ENCODE measurements around the gene C2CD2. TPM values are rescaled to one million over a fixed set of nuclear protein-coding genes. Genes with fewer than 3 reads are reported as not detected.
A peak's percentile ranks its signal among the peaks of the same experiment; 100 is the strongest.

The C2CD2 gene
- total RNA-seq, 4 donors from 2014 or later: 1.7 to 7.2 (median 2.4) TPM

- peak overlapping the region; percentile 17 to 38 (median 34) for H3K4me3 ChIP-seq
- H3K27me3 ChIP-seq: no peaks in the 10 kb centered on the region
- H3K9me3 ChIP-seq: no peaks in the 10 kb centered on the region
- H3K36me3 ChIP-seq: no peaks in the 10 kb centered on the region
- DNase-seq (no peak), ATAC-seq (peak in 1 of 2 donors; percentile 26)
- H3K4me1 ChIP-seq: peaks cover 1 to 15% of the 10 kb centered on the region in 2 donors
- no peak for TF ChIP-seq POLR2A (IDR thresholded peaks at IDR 0.05)
- peak in 1 of 5 experiments; percentile 14 for TF ChIP-seq CTCF (IDR thresholded peaks at IDR 0.05 in 4 of 5, conservative IDR thresholded peaks at IDR 0.05 in 1 of 5)
- peak overlapping the region; percentile 58 to 71 (median 58) for H3K27ac ChIP-seq
- intact Hi-C loops (cut with DNase I; ENCODE audit: low total_unique reads): no loop called here
- in situ Hi-C loops (cut with MboI; ENCODE audit: low sequenced_read_pairs in 4 of 4): loop anchor here in 1 of 4 donors (25.0 kb wide), 1 partner anchor 96 kb away; no protein-coding TSS in a partner anchor
Observed at GRCh38 chr21:41933313-41934079, 20.3 kb downstream of the C2CD2 start.

GRCh38 chr21:41932576-41933312 is 21.1 kb downstream of the C2CD2 start:
- intact Hi-C loops (cut with DNase I; ENCODE audit: low total_unique reads): no loop called here
- Histone ChIP-seq H3K27me3 (no peaks in the 10 kb centered on the region), H3K27ac (peak overlapping the region in 3 of 4 donors; percentile 58 to 71 (median 59)), H3K4me1 (peaks cover 7 to 15% of the 10 kb centered on the region in 2 donors), H3K9me3 (no peaks in the 10 kb centered on the region), H3K4me3 (no peak overlapping the region), H3K36me3 (no peaks in the 10 kb centered on the region)
- ATAC-seq (peak in 1 of 2 donors; percentile 55), DNase-seq (no peak)
- TF ChIP-seq POLR2A (IDR thresholded peaks at IDR 0.05) (no peak), CTCF (IDR thresholded peaks at IDR 0.05 in 4 of 5, conservative IDR thresholded peaks at IDR 0.05 in 1 of 5) (no peak)
- in situ Hi-C loops (cut with MboI; ENCODE audit: low sequenced_read_pairs in 4 of 4): loop anchor here in 1 of 4 donors (25.0 kb wide), 1 partner anchor 95 kb away; no protein-coding TSS in a partner anchor

- no peaks in the 10 kb centered on the region for H3K9me3 ChIP-seq
- no peaks in the 10 kb centered on the region for H3K27me3 ChIP-seq
- no peak for DNase-seq
- H3K4me1 ChIP-seq: peaks cover 7 to 15% of the 10 kb centered on the region in 2 donors
- intact Hi-C loops (cut with DNase I; ENCODE audit: low total_unique reads): no loop called here
- peak overlapping the region in 1 of 4 donors; percentile 59 for H3K27ac ChIP-seq
- ATAC-seq: no peak
- no peaks in the 10 kb centered on the region for H3K36me3 ChIP-seq
- in situ Hi-C loops (cut with MboI; ENCODE audit: low sequenced_read_pairs in 4 of 4): loop anchor here in 1 of 4 donors (25.0 kb wide), 1 partner anchor 95 kb away; no protein-coding TSS in a partner anchor
- H3K4me3 ChIP-seq: no peak overlapping the region
- no peak for TF ChIP-seq CTCF (IDR thresholded peaks at IDR 0.05 in 4 of 5, conservative IDR thresholded peaks at IDR 0.05 in 1 of 5)
- no peak for TF ChIP-seq POLR2A (IDR thresholded peaks at IDR 0.05)
Observed at GRCh38 chr21:41932191-41932575, 21.6 kb downstream of the C2CD2 start.

GRCh38 chr21:41931041-41931451 is 22.8 kb downstream of the C2CD2 start:
- H3K9me3 ChIP-seq: no peaks in the 10 kb centered on the region
- peaks cover 15 to 16% of the 10 kb centered on the region in 2 donors for H3K4me1 ChIP-seq
- H3K4me3 ChIP-seq: no peak overlapping the region
- no peak for TF ChIP-seq CTCF (IDR thresholded peaks at IDR 0.05 in 4 of 5, conservative IDR thresholded peaks at IDR 0.05 in 1 of 5)
- no peak for TF ChIP-seq POLR2A (IDR thresholded peaks at IDR 0.05)
- in situ Hi-C loops (cut with MboI; ENCODE audit: low sequenced_read_pairs in 4 of 4) (loop anchor here in 1 of 4 donors (25.0 kb wide), 1 partner anchor 94 kb away; no protein-coding TSS in a partner anchor), intact Hi-C loops (cut with DNase I; ENCODE audit: low total_unique reads) (no loop called here)
- H3K36me3 ChIP-seq: no peaks in the 10 kb centered on the region
- DNase-seq: no peak
- H3K27ac ChIP-seq: no peak overlapping the region
- no peak for ATAC-seq
- H3K27me3 ChIP-seq: no peaks in the 10 kb centered on the region

All from gastrocnemius medialis (tissue), 4 donors.